Adipose tissue (tissue), 3 donors: ENCODE results near the gene BBS5. TPM values are rescaled to one million over a fixed set of nuclear protein-coding genes. Genes with fewer than 3 reads are reported as not detected.
"Not testable (repeated sequence)": the region's sequence is repeated elsewhere in the genome, so short reads cannot be mapped to it uniquely, and the experiment has no call there.

Experiments used
- H3K27ac ChIP-seq: one replicate; pipeline ENCODE4 v1.5.1; 2013; ENCODE audit warnings: low read depth, low read length
- WGBS, 3 donors: extraction: QIAGEN DNeasy Blood & Tissue Kit; methylation state at CpG; one replicate each; pipeline ENCODE4 v1.1.7; 2013; 5-methylcytosine and 5-hydroxymethylcytosine counted together
- polyA plus RNA-seq, 3 donors: library from polyadenylated mRNA; stranded (reverse); fragments of 200-250 nt; gene quantifications; one replicate each; pipeline ENCODE4 v1.2.3, GENCODE V29; 2013
- donor health status: healthy with polysubstance abuse.
- donor health status: Bipolar disorder and iron deficiency.
- donor health status: healthy.

The BBS5 gene
- polyA plus RNA-seq, 3 donors = 3.6 to 5.4 (median 3.6) TPM

DNA sequence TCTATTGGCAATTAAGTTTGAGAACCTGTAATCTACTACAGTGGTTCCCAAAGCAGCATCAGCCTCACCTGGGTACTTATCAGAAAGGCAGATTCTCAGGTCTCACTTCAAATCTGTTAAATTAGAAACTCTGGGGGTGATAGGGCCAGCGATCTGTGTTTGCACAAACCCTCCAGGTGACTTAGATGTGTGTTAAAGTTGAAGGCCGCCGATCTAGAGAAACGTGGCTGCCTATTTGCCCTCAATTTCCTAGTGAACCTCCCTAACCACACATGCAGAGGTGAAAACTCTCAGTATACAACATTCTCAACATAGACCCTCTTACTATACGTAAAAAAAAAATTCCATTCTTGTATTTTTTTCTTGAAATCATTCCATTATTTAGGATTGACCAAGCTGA, 44.4 kb downstream of the BBS5 start:
- 42 to 73% (median 72%) methylated on average over 5 of the region's 5 CpGs for WGBS, 3 donors
- H3K27ac ChIP-seq = no peak overlapping the region

DNA sequence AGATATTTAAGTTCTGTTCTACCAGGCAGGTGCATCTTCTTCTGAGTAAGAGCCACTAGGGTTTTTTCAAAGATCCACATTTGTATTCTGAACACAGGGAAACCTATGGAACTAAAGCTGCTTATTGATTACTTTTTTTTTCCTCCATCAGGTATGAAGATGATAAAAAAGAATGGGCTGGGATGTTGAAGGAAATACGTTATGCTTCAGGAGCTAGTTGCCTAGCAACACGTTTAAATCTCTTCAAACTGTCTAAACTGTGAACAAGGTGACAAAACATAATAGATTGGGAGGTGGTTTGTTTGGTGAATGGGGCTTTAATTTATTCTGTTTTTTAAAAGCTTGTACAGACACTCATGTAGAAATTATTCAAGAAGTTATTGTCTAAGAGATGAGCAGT, 46.1 kb downstream of the BBS5 start:
- 73 to 83% (median 81%) methylated on average over 2 of the region's 2 CpGs for WGBS, 3 donors

GRCh38 chr2:169526451-169526850, 47.2 kb downstream of the BBS5 start:
- H3K27ac ChIP-seq = no peak overlapping the region

More for the DNA sequence above, 46.1 kb downstream of the BBS5 start:
- H3K27ac ChIP-seq = no peak overlapping the region

GRCh38 chr2:169528271-169528701, 49.0 kb downstream of the BBS5 start:
- no peak overlapping the region for H3K27ac ChIP-seq
- 13 to 21% (median 15%) methylated on average over 2 of the region's 2 CpGs for WGBS, 3 donors

DNA sequence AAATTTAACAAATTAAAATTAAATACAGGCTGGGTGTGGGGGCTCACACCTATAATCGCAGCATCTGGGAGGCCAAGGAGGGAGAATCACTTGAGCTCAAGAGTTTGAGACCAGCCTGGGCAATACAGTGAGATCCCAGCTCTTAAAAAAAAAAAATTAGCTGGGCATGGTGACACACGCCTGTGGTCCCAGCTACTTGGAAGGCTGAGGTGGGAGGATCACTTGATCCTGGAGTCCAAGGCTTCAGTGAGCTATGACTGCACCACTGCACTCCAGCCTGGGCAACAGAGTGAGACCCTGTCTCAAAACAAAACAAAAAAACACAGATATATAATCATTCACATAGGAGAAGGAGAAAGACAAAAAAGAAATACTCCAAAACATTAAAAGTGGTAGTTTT, 60.2 kb downstream of the BBS5 start:
- not testable (repeated sequence) for H3K27ac ChIP-seq
- 93 to 100% (median 97%) methylated on average over 2 of the region's 2 CpGs for WGBS, 3 donors

GRCh38 chr2:169540146-169540545, 60.9 kb downstream of the BBS5 start:
- H3K27ac ChIP-seq = no peak overlapping the region
- 58 to 83% (median 70%) methylated on average over 2 of the region's 2 CpGs for WGBS, 3 donors

GRCh38 chr2:169542433-169542832, 63.1 kb downstream of the BBS5 start:
- H3K27ac ChIP-seq = no peak overlapping the region
- WGBS, 3 donors = 93 to 97% (median 94%) methylated on average over 3 of the region's 3 CpGs

DNA sequence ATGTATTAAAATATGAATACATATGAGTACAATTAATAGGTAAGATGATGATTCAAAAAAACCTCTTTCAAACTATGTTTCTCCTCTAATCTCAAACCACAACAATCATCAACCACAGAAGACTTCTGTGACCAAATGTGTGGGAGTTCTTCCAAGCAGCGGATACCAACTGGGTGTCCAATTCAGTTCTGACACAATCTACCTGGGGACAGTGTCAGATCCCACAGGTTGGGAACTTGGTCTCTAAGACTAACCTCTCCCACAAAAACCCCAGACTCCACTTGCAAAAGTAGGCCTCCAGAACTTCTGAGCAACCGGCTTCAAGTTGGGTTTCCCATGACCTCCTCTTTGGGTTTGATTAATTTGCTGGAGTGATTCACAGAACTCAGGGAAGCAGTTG, 67.5 kb downstream of the BBS5 start:
- 93 to 98% (median 98%) methylated on average over 2 of the region's 2 CpGs for WGBS, 3 donors
- no peak overlapping the region for H3K27ac ChIP-seq

Other genes starting within 250 kb of the BBS5 start
- 1 to 10 TPM in 1 of 3 donors, under 1 TPM in 2; 0.01 to 1.2 (median 0.48) TPM for gene LRP2, start 117.0 kb upstream of the BBS5 start, polyA plus RNA-seq
- 1 to 10 TPM in 1 of 3 donors, under 1 TPM in 2; 0.45 to 1.5 (median 0.45) TPM for gene KLHL41, start 30.2 kb downstream of the BBS5 start, polyA plus RNA-seq
- gene FASTKD1, start 94.4 kb downstream of the BBS5 start, polyA plus RNA-seq = 10 to 100 TPM in 1 of 3 donors, 1 to 10 TPM in 2; 7.4 to 28.3 (median 7.6) TPM
- gene PPIG, start 104.9 kb downstream of the BBS5 start, polyA plus RNA-seq = 10 to 100 TPM; 12.3 to 31.9 (median 23.1) TPM
- gene CFAP210, start 214.9 kb downstream of the BBS5 start, polyA plus RNA-seq = 1 to 10 TPM in 1 of 3 donors, under 1 TPM in 2; 0.05 to 2.6 (median 0.21) TPM
- gene PHOSPHO2, start 215.0 kb downstream of the BBS5 start, polyA plus RNA-seq = 10 to 100 TPM in 1 of 3 donors, 1 to 10 TPM in 2; 3.3 to 10.6 (median 5.0) TPM